GM23338 (cell line): ENCODE data around the gene SND1. TPM values are rescaled to one million over a fixed set of nuclear protein-coding genes. Genes with fewer than 3 reads are reported as not detected.

Experiments used
- ATAC-seq: fragments of 200-7000 bp; cut with Tn5 transposase; 3 replicates; pipeline ENCODE4 v1.9.1; 2020
- DNase-seq: peaks from one replicate; pipeline ENCODE4 v3.0.0-alpha.2; 2015; ENCODE audit warnings: low spot score
- H2AFZ ChIP-seq: fragments of 200-600 bp; sonication (generic); 2 replicates; pipeline ENCODE4 v1.8.0; 2016; ENCODE audit warnings: antibody characterized with exemption, mild to moderate bottlenecking, moderate library complexity
- H3F3A ChIP-seq: fragments of 200-600 bp; sonication (generic); replicated peaks from 2 replicates; pipeline ENCODE4 v1.8.0; 2017; ENCODE audit warnings: antibody characterized with exemption, mixed run types, low read depth
- H3K27ac ChIP-seq: fragments of 200-600 bp; sonication (generic); 2 replicates; pipeline ENCODE4 v1.6.1; 2016; ENCODE audit warnings: low read depth
- H3K27me3 ChIP-seq: fragments of 200-600 bp; sonication (generic); 2 replicates; pipeline ENCODE4 v1.8.0; 2016; ENCODE audit warnings: mild to moderate bottlenecking, mixed run types, moderate library complexity; ENCODE audit not compliant: insufficient read depth
- H3K36me3 ChIP-seq: fragments of 200-600 bp; sonication (generic); 2 replicates; pipeline ENCODE4 v1.8.0; 2016; ENCODE audit warnings: mild to moderate bottlenecking; ENCODE audit not compliant: insufficient read depth
- H3K4me1 ChIP-seq: fragments of 200-600 bp; sonication (generic); 2 replicates; pipeline ENCODE4 v1.8.0; 2016; ENCODE audit warnings: mild to moderate bottlenecking, moderate library complexity; ENCODE audit not compliant: insufficient read depth
- H3K4me2 ChIP-seq: fragments of 200-600 bp; sonication (generic); 2 replicates; pipeline ENCODE4 v1.7.1; 2017; ENCODE audit warnings: mixed run types
- H3K4me3 ChIP-seq: fragments of 200-600 bp; sonication (generic); 2 replicates; pipeline ENCODE4 v1.6.1; 2016; ENCODE audit warnings: mixed run types
- H3K79me2 ChIP-seq: fragments of 200-600 bp; sonication (generic); replicated peaks from 2 replicates; pipeline ENCODE4 v1.8.0; 2017; ENCODE audit warnings: mild to moderate bottlenecking; ENCODE audit not compliant: insufficient read depth
- H3K9me2 ChIP-seq: fragments of 200-600 bp; sonication (generic); 2 replicates; pipeline ENCODE4 v1.8.0; 2017; ENCODE audit not compliant: insufficient read depth
- H4K20me1 ChIP-seq: fragments of 200-600 bp; sonication (generic); replicated peaks from 2 replicates; pipeline ENCODE4 v1.8.0; 2017; ENCODE audit warnings: mild to moderate bottlenecking; ENCODE audit not compliant: insufficient read depth
- H3K27ac Mint-ChIP-seq: 2 replicates; pipeline ENCODE4 v1.8.0; 2020; ENCODE audit warnings: inconsistent platforms, mild to moderate bottlenecking, moderate library complexity, mixed read lengths
- H3K27me3 Mint-ChIP-seq: 3 replicates; pipeline ENCODE4 v1.8.0; 2022; ENCODE audit warnings: low read depth, mild to moderate bottlenecking, moderate library complexity, mixed read lengths, inconsistent platforms; ENCODE audit not compliant: insufficient read depth, poor library complexity
- H3K36me3 Mint-ChIP-seq: 3 replicates; pipeline ENCODE4 v1.8.0; 2021; ENCODE audit warnings: low read depth, mild to moderate bottlenecking, inconsistent platforms, moderate library complexity, mixed read lengths
- H3K4me1 Mint-ChIP-seq: 3 replicates; pipeline ENCODE4 v1.8.0; 2020; ENCODE audit warnings: mild to moderate bottlenecking, inconsistent platforms, mixed read lengths
- H3K4me3 Mint-ChIP-seq: 3 replicates; pipeline ENCODE4 v1.8.0; 2021; ENCODE audit warnings: moderate library complexity, mild to moderate bottlenecking, inconsistent platforms, mixed read lengths
- H3K9me3 Mint-ChIP-seq: 3 replicates; pipeline ENCODE4 v1.8.0; 2020; ENCODE audit warnings: moderate library complexity, mild to moderate bottlenecking, inconsistent platforms, mixed read lengths
- CREB1 ChIP-seq: fragments of 250-450 bp; sonication (Bioruptor Pico); IDR thresholded peaks from 2 replicates; pipeline ENCODE4 v1.5.0; 2020; ENCODE audit warnings: low read depth, mild to moderate bottlenecking, moderate library complexity
- CTCF ChIP-seq, 2 experiments: fragments of 200-600 bp in 1 of 2; sonication (generic) in 1 of 2; conservative IDR thresholded peaks; 2 replicates each; pipeline versions ENCODE4 v1.5.1 to v1.6.1; 2016 to 2017; ENCODE audit warnings: antibody characterized with exemption in 2 of 2, low read depth in 2 of 2, mild to moderate bottlenecking in 2 of 2, moderate library complexity in 1 of 2
- EZH2 ChIP-seq: fragments of 200-600 bp; sonication (generic); IDR thresholded peaks from one replicate; pipeline ENCODE4 v1.8.0; 2017; ENCODE audit warnings: antibody characterized with exemption, mild to moderate bottlenecking, low read depth; ENCODE audit not compliant: unreplicated experiment
- EZH2phosphoT487 ChIP-seq: fragments of 200-600 bp; sonication (generic); IDR thresholded peaks from one replicate; pipeline ENCODE4 v1.8.1; 2018; ENCODE audit warnings: antibody characterized with exemption; ENCODE audit not compliant: unreplicated experiment
- JUNB ChIP-seq: IDR thresholded peaks from one replicate; pipeline ENCODE4 v1.6.1; 2016; ENCODE audit warnings: antibody characterized with exemption; ENCODE audit not compliant: unreplicated experiment
- NANOG ChIP-seq: IDR thresholded peaks from 2 replicates; pipeline ENCODE4 v1.6.1; 2016; ENCODE audit warnings: antibody characterized with exemption, borderline replicate concordance
- POLR2AphosphoS5 ChIP-seq: IDR thresholded peaks from 2 replicates; pipeline ENCODE4 v1.6.1; 2016; ENCODE audit warnings: antibody characterized with exemption, low read depth
- STAT1 ChIP-seq: IDR thresholded peaks from one replicate; pipeline ENCODE4 v1.6.1; 2016; ENCODE audit warnings: antibody characterized with exemption; ENCODE audit not compliant: unreplicated experiment
- ZNF462 ChIP-seq: fragments of 250-450 bp; sonication (Bioruptor Pico); IDR thresholded peaks from 2 replicates; pipeline ENCODE4 v1.5.0; 2020; ENCODE audit warnings: mild to moderate bottlenecking, moderate library complexity
- polyA plus RNA-seq: library from polyadenylated mRNA; unstranded; fragments of >200 nt; fragmentation: Nextera tagmentation; extraction: Ambion mirVana; gene quantifications from 2 replicates; pipeline ENCODE4 v1.2.1, GENCODE V29; 2016
- total RNA-seq: library from RNA; depleted of rRNA; stranded (reverse); fragments of >200 nt; shearing (Covaris generic); gene quantifications from 2 replicates; pipeline ENCODE4 v1.2.3, GENCODE V29; 2014

The SND1 gene
- total and polyA plus RNA-seq, 2 experiments from 2014 or later, result 107 to 254 TPM

GRCh38 chr7:127821146-127821545 lies 169.2 kb downstream of the SND1 start (continued):
- no peak for TF ChIP-seq ZNF462 (CRISPR knock-in tag)

- Mint-ChIP-seq H3K4me1 (peaks cover 48% of the 10 kb centered on the region), H3K9me3 (no peaks in the 10 kb centered on the region), H3K27me3 (peaks cover 3% of the 10 kb centered on the region), H3K4me3 (peak overlapping the region; percentile 35), H3K27ac (peak overlapping the region; percentile 70), H3K36me3 (no peaks in the 10 kb centered on the region)
- DNase-seq (peak; percentile 74), ATAC-seq (peak; percentile 73)
- H3K27me3 ChIP-seq, result no peaks in the 10 kb centered on the region
- H3K79me2 ChIP-seq, result peaks cover 67% of the 10 kb centered on the region
- no peaks in the 10 kb centered on the region for H3K9me2 ChIP-seq
- H3K27ac ChIP-seq, result no peak overlapping the region
- H3K4me1 ChIP-seq, result peaks cover 34% of the 10 kb centered on the region
- no peaks in the 10 kb centered on the region for H3F3A ChIP-seq
- no peak overlapping the region for H2AFZ ChIP-seq
- H3K4me2 ChIP-seq, result peak overlapping the region; percentile 48
- no peaks in the 10 kb centered on the region for H3K36me3 ChIP-seq
- H3K4me3 ChIP-seq, result peak overlapping the region; percentile 9; the same call in 1 of the 2 replicates
- H4K20me1 ChIP-seq, result peaks cover 28% of the 10 kb centered on the region
- TF ChIP-seq CTCF (conservative IDR thresholded peaks at IDR 0.05; ENCODE audit: low read depth in 2 of 2), result no peak
- TF ChIP-seq NANOG, result no peak
- no peak for TF ChIP-seq EZH2phosphoT487
- TF ChIP-seq STAT1, result no peak
- no peak for TF ChIP-seq POLR2AphosphoS5
- no peak for TF ChIP-seq CREB1 (CRISPR knock-in tag)
- no peak for TF ChIP-seq EZH2
- no peak for TF ChIP-seq JUNB
These were observed 171.0 kb downstream of the SND1 start for GRCh38 chr7:127822822-127823508.
